HFFc6 (cell line): ENCODE data around the gene SVIL. TPM values are rescaled to one million over a fixed set of nuclear protein-coding genes. Genes with fewer than 3 reads are reported as not detected.
"Not testable (repeated sequence)": the region's sequence is repeated elsewhere in the genome, so short reads cannot be mapped to it uniquely, and the experiment has no call there.

ENCODE experiments used
- DNase-seq: peaks from one replicate; pipeline ENCODE4 v3.0.0-alpha.2; 2018
- H3K27ac Mint-ChIP-seq: 2 replicates; pipeline ENCODE4 v1.8.0; 2020; ENCODE audit warnings: mild to moderate bottlenecking, mixed read lengths
- H3K27me3 Mint-ChIP-seq: 2 replicates; pipeline ENCODE4 v1.8.0; 2021; ENCODE audit warnings: mild to moderate bottlenecking, moderate library complexity, mixed read lengths; ENCODE audit not compliant: insufficient read depth
- H3K36me3 Mint-ChIP-seq: 2 replicates; pipeline ENCODE4 v1.8.0; 2021; ENCODE audit warnings: low read depth, mixed read lengths
- H3K4me1 Mint-ChIP-seq: 2 replicates; pipeline ENCODE4 v1.8.0; 2020; ENCODE audit warnings: low read depth, mixed read lengths
- H3K4me3 Mint-ChIP-seq: 2 replicates; pipeline ENCODE4 v1.8.0; 2020; ENCODE audit warnings: mild to moderate bottlenecking, moderate library complexity, mixed read lengths
- H3K9me3 Mint-ChIP-seq: 2 replicates; pipeline ENCODE4 v1.8.0; 2020; ENCODE audit warnings: mild to moderate bottlenecking, mixed read lengths
- total RNA-seq, 6 experiments: library from RNA; stranded (reverse); fragmentation: NEBNext Ultra II Directional; extraction: Animal tissue kit (Norgen Biotek cat#: 25700); gene quantifications; 2 replicates in 1 of 6; 3 replicates in 5 of 6; pipeline ENCODE4 v1.2.3, GENCODE V29; 2021
- TF ChIP-seq, protein P1 (sequence below): fragments of 200-600 bp; sonication (generic); IDR thresholded peaks from 2 replicates; pipeline ENCODE4 v1.5.0; 2021; ENCODE audit warnings: antibody characterized with exemption, mild to moderate bottlenecking

SVIL gene
- total RNA-seq, 6 experiments from 2014 or later, result 0.22 to 0.89 (median 0.48) TPM

DNA sequence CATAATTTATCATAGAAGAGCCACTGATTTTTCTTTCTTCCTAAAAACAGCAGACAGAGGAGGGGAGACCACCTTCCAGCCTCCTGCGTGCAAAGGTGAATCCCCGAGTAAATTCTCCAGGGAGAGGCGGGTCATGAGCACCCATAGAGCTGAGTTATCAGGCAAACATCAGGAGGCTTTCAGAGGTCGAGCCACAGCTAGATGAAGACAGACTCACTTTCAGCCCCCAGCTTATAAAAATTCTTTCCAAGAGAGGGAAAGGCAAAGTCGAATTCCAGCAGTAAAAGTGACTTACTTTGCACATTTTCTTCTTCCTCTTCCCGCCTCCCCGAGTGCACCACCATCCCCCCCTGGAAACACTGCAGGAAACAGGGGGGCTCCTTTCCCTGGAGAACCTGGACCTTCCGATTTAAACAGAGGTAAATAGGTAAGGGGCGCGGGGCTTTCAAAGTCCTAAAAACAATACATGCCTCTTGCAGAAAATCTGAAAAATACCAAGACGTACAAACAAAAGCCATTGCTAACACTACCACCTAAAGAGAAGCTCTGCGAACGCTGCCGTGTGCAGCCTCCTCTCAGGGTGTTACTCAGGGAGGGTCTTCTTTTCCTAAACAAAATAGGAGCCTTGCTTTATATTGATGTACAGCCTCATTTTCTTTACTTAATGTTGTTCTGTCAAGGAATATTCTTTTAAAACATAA lies 163.8 kb downstream of the SVIL start:
- TF ChIP-seq, protein P1, sequence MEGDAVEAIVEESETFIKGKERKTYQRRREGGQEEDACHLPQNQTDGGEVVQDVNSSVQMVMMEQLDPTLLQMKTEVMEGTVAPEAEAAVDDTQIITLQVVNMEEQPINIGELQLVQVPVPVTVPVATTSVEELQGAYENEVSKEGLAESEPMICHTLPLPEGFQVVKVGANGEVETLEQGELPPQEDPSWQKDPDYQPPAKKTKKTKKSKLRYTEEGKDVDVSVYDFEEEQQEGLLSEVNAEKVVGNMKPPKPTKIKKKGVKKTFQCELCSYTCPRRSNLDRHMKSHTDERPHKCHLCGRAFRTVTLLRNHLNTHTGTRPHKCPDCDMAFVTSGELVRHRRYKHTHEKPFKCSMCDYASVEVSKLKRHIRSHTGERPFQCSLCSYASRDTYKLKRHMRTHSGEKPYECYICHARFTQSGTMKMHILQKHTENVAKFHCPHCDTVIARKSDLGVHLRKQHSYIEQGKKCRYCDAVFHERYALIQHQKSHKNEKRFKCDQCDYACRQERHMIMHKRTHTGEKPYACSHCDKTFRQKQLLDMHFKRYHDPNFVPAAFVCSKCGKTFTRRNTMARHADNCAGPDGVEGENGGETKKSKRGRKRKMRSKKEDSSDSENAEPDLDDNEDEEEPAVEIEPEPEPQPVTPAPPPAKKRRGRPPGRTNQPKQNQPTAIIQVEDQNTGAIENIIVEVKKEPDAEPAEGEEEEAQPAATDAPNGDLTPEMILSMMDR, result no peak
- Mint-ChIP-seq H3K9me3 (no peaks in the 10 kb centered on the region), H3K36me3 (peaks cover 27% of the 10 kb centered on the region), H3K27me3 (peaks cover 10% of the 10 kb centered on the region), H3K27ac (peak overlapping the region; percentile 77), H3K4me3 (peak overlapping the region; percentile 47), H3K4me1 (peaks cover 28% of the 10 kb centered on the region)
- DNase-seq, result no peak

- peak overlapping the region; percentile 77; the same call in 1 of the 2 replicates for H3K27ac Mint-ChIP-seq
- no peaks in the 10 kb centered on the region for H3K9me3 Mint-ChIP-seq
- no peak for DNase-seq
- H3K36me3 Mint-ChIP-seq, result peaks cover 27% of the 10 kb centered on the region
- H3K4me1 Mint-ChIP-seq, result peaks cover 28% of the 10 kb centered on the region
- H3K27me3 Mint-ChIP-seq, result peaks cover 10% of the 10 kb centered on the region
- TF ChIP-seq, protein P1, result peak; percentile 77
- H3K4me3 Mint-ChIP-seq, result no peak overlapping the region
Observed at GRCh38 chr10:29470355-29470705, 164.4 kb downstream of the SVIL start.

GRCh38 chr10:29469481-29470354 lies 165.1 kb downstream of the SVIL start:
- H3K27ac Mint-ChIP-seq, result no peak overlapping the region
- H3K4me3 Mint-ChIP-seq, result no peak overlapping the region
- TF ChIP-seq, protein P1, result no peak
- peaks cover 28% of the 10 kb centered on the region for H3K4me1 Mint-ChIP-seq
- no peak for DNase-seq
- H3K36me3 Mint-ChIP-seq, result peaks cover 27% of the 10 kb centered on the region
- peaks cover 10% of the 10 kb centered on the region for H3K27me3 Mint-ChIP-seq
- no peaks in the 10 kb centered on the region for H3K9me3 Mint-ChIP-seq

DNA sequence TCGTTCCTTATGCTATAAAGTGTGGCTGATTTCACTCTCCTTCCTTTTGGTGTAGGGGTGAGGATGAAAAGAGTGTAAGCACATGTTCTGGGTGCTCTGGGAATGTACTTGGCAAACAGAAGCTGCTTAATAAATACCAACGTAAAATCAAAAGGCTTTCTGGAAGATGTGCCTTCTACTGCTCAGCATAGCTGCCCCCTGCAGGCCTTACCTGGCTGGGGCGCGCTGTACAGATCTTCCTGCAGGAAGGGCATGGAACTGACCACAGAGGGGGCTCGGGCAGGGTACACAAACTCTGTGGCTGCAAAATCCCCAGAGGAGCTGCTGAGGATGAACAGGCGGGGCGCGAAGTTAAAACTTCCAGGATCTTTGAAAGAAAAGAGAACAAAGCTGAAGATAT lies 169.4 kb downstream of the SVIL start:
- TF ChIP-seq, protein P1, result peak; percentile 57
- Mint-ChIP-seq H3K9me3 (no peaks in the 10 kb centered on the region), H3K27me3 (peaks cover 4% of the 10 kb centered on the region; the same call in 1 of the 2 replicates), H3K36me3 (peaks cover 30% of the 10 kb centered on the region), H3K27ac (no peak overlapping the region), H3K4me1 (peaks cover 3% of the 10 kb centered on the region), H3K4me3 (no peak overlapping the region)
- DNase-seq, result no peak

GRCh38 chr10:29464671-29465171 lies 170.1 kb downstream of the SVIL start:
- not testable (repeated sequence) for H3K4me3 Mint-ChIP-seq, H3K27ac Mint-ChIP-seq, H3K4me1 Mint-ChIP-seq, DNase-seq, H3K27me3 Mint-ChIP-seq, H3K9me3 Mint-ChIP-seq
- H3K36me3 Mint-ChIP-seq, result peaks cover 30% of the 10 kb centered on the region

GRCh38 chr10:29461042-29461441 lies 173.7 kb downstream of the SVIL start:
- H3K9me3 Mint-ChIP-seq, result no peaks in the 10 kb centered on the region
- TF ChIP-seq, protein P1, result no peak
- H3K27me3 Mint-ChIP-seq, result no peaks in the 10 kb centered on the region
- H3K4me1 Mint-ChIP-seq, result peaks cover 8% of the 10 kb centered on the region; the same call in 1 of the 2 replicates
- H3K4me3 Mint-ChIP-seq, result no peak overlapping the region
- no peak for DNase-seq
- peaks cover 25% of the 10 kb centered on the region for H3K36me3 Mint-ChIP-seq
- no peak overlapping the region for H3K27ac Mint-ChIP-seq

DNA sequence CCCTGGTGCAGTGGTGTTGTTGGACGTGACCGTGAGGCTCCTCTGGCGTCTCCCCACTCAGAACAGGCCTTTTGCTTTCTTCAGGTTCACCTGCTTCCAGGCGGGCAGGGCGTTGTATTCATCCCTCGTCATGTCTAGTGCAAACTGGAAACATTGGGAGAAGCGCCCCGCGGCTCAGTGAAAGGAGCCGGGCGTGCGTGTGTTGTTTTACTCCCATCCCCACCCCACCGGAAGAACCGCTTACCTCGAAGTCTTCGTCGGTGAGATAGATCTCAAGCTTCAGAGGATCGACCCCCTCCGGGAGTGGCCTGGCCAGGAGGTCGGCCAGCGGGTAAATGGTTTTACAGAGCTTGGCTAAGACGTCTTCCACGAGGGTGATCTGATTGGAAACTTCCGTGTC lies 176.6 kb downstream of the SVIL start:
- not testable (repeated sequence) for H3K4me1 Mint-ChIP-seq, H3K27me3 Mint-ChIP-seq, H3K27ac Mint-ChIP-seq, H3K9me3 Mint-ChIP-seq, H3K4me3 Mint-ChIP-seq, DNase-seq
- peaks cover 33% of the 10 kb centered on the region for H3K36me3 Mint-ChIP-seq
